Endothelial cell of umbilical vein (primary cell): Measurements from ENCODE around the gene C21orf58. TPM values are rescaled to one million over a fixed set of nuclear protein-coding genes. Genes with fewer than 3 reads are reported as not detected.

Experiments used
- BruUV-seq: library from RNA; stranded (reverse); fragments of 400-500 nt; replicated peaks from 2 replicates; lab custom pipeline; 2021; lab: Mats Ljungman, UMichigan
- CTCF ChIA-PET: fragments of 300-600, 350-600 bp; sonication (Branson Sonifier 250); formaldehyde crosslinking; loops from one replicate; lab custom pipeline; 2021; ENCODE audit warnings: antibody characterized with exemption, inconsistent platforms; lab: Charles Lee
- POLR2A ChIA-PET: fragments of 300-600, 350-600 bp; sonication (Branson Sonifier 250); formaldehyde crosslinking; loops from one replicate; lab custom pipeline; 2021; ENCODE audit warnings: antibody characterized with exemption, inconsistent platforms; lab: Charles Lee
- DNase-seq: peaks from one replicate; pipeline ENCODE4 v3.0.0-alpha.2; 2011; ENCODE audit warnings: low read depth, low spot score
- FAIRE-seq: peaks from 2 replicates; lab custom pipeline; 2011; peaks lifted over from hg19 to GRCh38; lab: Jason Lieb, UNC
- H2AFZ ChIP-seq: 2 replicates; pipeline ENCODE4 v1.6.0; 2012; ENCODE audit warnings: low read depth, low read length, control low read depth, inconsistent platforms
- H3K27ac ChIP-seq: 2 replicates; pipeline ENCODE4 v1.5.1; 2011; ENCODE audit warnings: low read depth, mild to moderate bottlenecking, control low read depth, low read length, moderate library complexity; ENCODE audit not compliant: insufficient read depth
- H3K27me3 ChIP-seq, 2 experiments: 2 replicates each; pipeline versions ENCODE4 v1.6.0 to v1.6.1; 2011; ENCODE audit warnings: low read length in 2 of 2, mixed read lengths in 1 of 2; ENCODE audit not compliant: control insufficient read depth in 2 of 2, insufficient read depth in 2 of 2
- H3K36me3 ChIP-seq, 2 experiments: 2 replicates in 1 of 2; 3 replicates in 1 of 2; pipeline ENCODE4 v1.5.1; 2011; ENCODE audit warnings: low read length in 2 of 2, mild to moderate bottlenecking in 1 of 2, moderate library complexity in 1 of 2; ENCODE audit not compliant: control insufficient read depth in 2 of 2, insufficient read depth in 2 of 2; ENCODE audit errors: extremely low read depth in 1 of 2
- H3K4me1 ChIP-seq: 3 replicates; pipeline ENCODE4 v1.5.1; 2011; ENCODE audit warnings: mild to moderate bottlenecking, low read length; ENCODE audit not compliant: control insufficient read depth, insufficient read depth; ENCODE audit errors: extremely low read depth
- H3K4me2 ChIP-seq: 2 replicates; pipeline ENCODE4 v1.6.1; 2011; ENCODE audit warnings: low read length, control low read depth, mixed read lengths; ENCODE audit not compliant: insufficient read depth
- H3K4me3 ChIP-seq, 3 experiments: fragments of 200-600 bp in 1 of 3; sonication (generic), shearing (Covaris generic) in 1 of 3; replicated peaks in 1 of 3; 2 replicates each; pipeline ENCODE4 v1.5.1; 2011 to 2016; ENCODE audit warnings: control low read depth in 3 of 3, low read length in 3 of 3, mild to moderate bottlenecking in 2 of 3, inconsistent platforms in 1 of 3, low read depth in 1 of 3, moderate library complexity in 1 of 3; ENCODE audit not compliant: insufficient read depth in 1 of 3
- H3K79me2 ChIP-seq: 2 replicates; pipeline ENCODE4 v1.6.0; 2012; ENCODE audit warnings: low read length, inconsistent platforms; ENCODE audit not compliant: control insufficient read depth, insufficient read depth
- H3K9ac ChIP-seq: replicated peaks from 2 replicates; pipeline ENCODE3; 2011; ENCODE audit warnings: low read length, control low read depth; ENCODE audit not compliant: insufficient read depth; ENCODE audit errors: extremely low read depth
- H3K9me1 ChIP-seq: replicated peaks from 3 replicates; pipeline ENCODE4 v1.6.0; 2011; ENCODE audit warnings: mild to moderate bottlenecking, low read length; ENCODE audit not compliant: control insufficient read depth, insufficient read depth; ENCODE audit errors: extremely low read depth
- H3K9me3 ChIP-seq: replicated peaks from 2 replicates; pipeline ENCODE4 v1.5.1; 2012; ENCODE audit warnings: low read length, inconsistent platforms; ENCODE audit not compliant: control insufficient read depth, insufficient read depth
- H4K20me1 ChIP-seq: replicated peaks from 2 replicates; pipeline ENCODE3; 2011; ENCODE audit warnings: mild to moderate bottlenecking, low read length; ENCODE audit not compliant: control insufficient read depth, insufficient read depth; ENCODE audit errors: extremely low read depth
- FOS ChIP-seq: IDR thresholded peaks from 2 replicates; pipeline ENCODE4 v1.6.1; 2011; ENCODE audit warnings: mild to moderate bottlenecking, low read length, moderate library complexity, borderline replicate concordance; ENCODE audit not compliant: insufficient read depth
- GATA2 ChIP-seq: IDR thresholded peaks from 2 replicates; pipeline ENCODE4 v1.7.0; 2011; ENCODE audit warnings: low read depth, mild to moderate bottlenecking, moderate library complexity, mixed read lengths, low read length; ENCODE audit not compliant: insufficient read length, insufficient read depth
- MYC ChIP-seq: IDR thresholded peaks from one replicate; pipeline ENCODE4 v1.6.1; 2011; ENCODE audit warnings: mild to moderate bottlenecking, low read depth, low read length
- POLR2A ChIP-seq: IDR thresholded peaks from 2 replicates; pipeline ENCODE4 v1.6.1; 2012; ENCODE audit warnings: low read depth, mild to moderate bottlenecking, control low read depth, low read length
- POLR2AphosphoS5 ChIP-seq: IDR thresholded peaks from 2 replicates; pipeline ENCODE4 v1.6.1; 2012; ENCODE audit warnings: low read depth, mild to moderate bottlenecking, control low read depth, low read length, moderate library complexity; ENCODE audit not compliant: insufficient read depth
- dilution Hi-C: fragments of 300-500 bp; cut with MboI; formaldehyde crosslinking; loops from one replicate; pipeline ENCODE4 v1.15.0; 2019; ENCODE audit warnings: low sequenced_read_pairs; ENCODE audit not compliant: extremely low pct_ligation_motif_present
- intact Hi-C: fragments of 100-400 bp; cut with micrococcal nuclease; formaldehyde crosslinking; loops from one replicate; pipeline ENCODE4 v1.10.0; 2022
- polyA plus RNA-seq, 4 experiments: library from polyadenylated mRNA; depleted of rRNA in 3 of 4; stranded (reverse) in 3 of 4; unstranded in 1 of 4; fragments of >200 nt; gene quantifications; 2 replicates each; pipeline versions ENCODE4 v1.2.1 to v1.2.3, GENCODE V29; 2011 to 2012; ENCODE audit warnings: missing spikeins in 1 of 4
- total RNA-seq: library from RNA; stranded (reverse); gene quantifications from 2 replicates; pipeline ENCODE4 v1.2.3, GENCODE V29; 2021
- TF ChIP-seq, protein P1 (sequence below): IDR thresholded peaks from 2 replicates; pipeline ENCODE4 v1.6.1; 2011; ENCODE audit not compliant: insufficient read depth, insufficient read length
- TF ChIP-seq, protein P2 (sequence below), 2 donors: IDR thresholded peaks; 1 replicate in 1 of 2; 2 replicates in 1 of 2; pipeline ENCODE4 v1.5.1; 2011; ENCODE audit warnings: low read length in 2 of 2, mild to moderate bottlenecking in 2 of 2, moderate library complexity in 2 of 2, control low read depth in 1 of 2, inconsistent platforms in 1 of 2, low read depth in 1 of 2; ENCODE audit not compliant: insufficient read depth in 1 of 2; ENCODE audit errors: extremely low read depth in 1 of 2

The C21orf58 gene
- total and polyA plus RNA-seq, 2 donors (not counting 3 experiments of a cell fraction or from before 2014, with no cell fraction given), result 6.0 to 24.3 TPM

DNA sequence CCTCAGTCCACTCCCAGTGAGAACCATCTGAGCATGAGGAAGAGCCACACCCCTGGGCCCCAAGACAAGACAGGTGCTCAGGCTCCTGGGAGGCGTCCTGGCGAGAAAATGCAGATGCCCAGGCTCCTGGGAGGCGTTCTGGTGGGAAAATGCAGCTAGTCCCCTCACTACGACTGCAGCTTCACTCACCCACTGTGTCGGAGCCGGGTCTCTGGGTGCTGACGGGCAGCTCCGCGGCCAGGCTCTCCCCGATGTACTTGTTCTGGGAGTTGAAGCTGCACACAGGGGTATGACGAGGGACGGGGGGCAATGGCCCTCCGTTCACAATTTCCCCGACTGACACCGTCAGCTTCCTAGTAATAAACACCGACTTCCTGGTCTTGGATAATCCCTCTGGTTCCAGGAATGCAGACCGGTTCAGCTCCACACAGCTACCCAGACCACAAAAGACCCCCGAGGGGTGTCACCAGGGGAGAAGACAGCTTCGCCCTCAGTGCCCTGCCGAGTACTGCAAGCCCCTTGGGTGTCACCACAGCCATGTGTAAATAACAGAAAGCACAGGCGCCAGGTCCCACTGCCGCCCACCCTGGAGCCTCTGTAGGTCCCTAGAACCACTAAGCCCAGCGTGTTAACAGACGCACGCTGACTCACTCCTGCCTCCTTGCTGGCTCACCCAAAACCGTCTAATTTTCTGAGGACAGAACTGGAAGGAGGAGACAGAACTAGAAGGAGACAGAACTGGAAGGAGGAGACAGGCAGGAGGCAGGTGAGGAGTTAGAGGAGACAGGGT, 57.7 kb downstream of the C21orf58 start:
- Histone ChIP-seq H3K9ac (no peak overlapping the region), H3K9me1 (no peaks in the 10 kb centered on the region), H4K20me1 (no peaks in the 10 kb centered on the region), H2AFZ (no peak overlapping the region), H3K36me3 (peaks cover 26 to 51% of the 10 kb centered on the region in 2 experiments), H3K4me1 (no peaks in the 10 kb centered on the region), H3K4me2 (no peak overlapping the region), H3K4me3 (no peak overlapping the region), H3K27me3 (no peaks in the 10 kb centered on the region), H3K9me3 (no peaks in the 10 kb centered on the region), H3K79me2 (no peaks in the 10 kb centered on the region), H3K27ac (no peak overlapping the region)
- dilution Hi-C loops, result no loop called here
- DNase-seq, result no peak
- no TSS peak for BruUV-seq
- no peak for FAIRE-seq
- POLR2A ChIA-PET, result no interaction called here
- TF ChIP-seq, protein P1, sequence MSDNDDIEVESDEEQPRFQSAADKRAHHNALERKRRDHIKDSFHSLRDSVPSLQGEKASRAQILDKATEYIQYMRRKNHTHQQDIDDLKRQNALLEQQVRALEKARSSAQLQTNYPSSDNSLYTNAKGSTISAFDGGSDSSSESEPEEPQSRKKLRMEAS, result no peak
- TF ChIP-seq MYC (no peak), POLR2A (no peak), POLR2AphosphoS5 (no peak), GATA2 (no peak)
- intact Hi-C loops, result no loop called here
- CTCF ChIA-PET, result no interaction called here

GRCh38 chr21:46264690-46265144, 59.0 kb downstream of the C21orf58 start:
- FAIRE-seq (no peak), DNase-seq (no peak)
- Histone ChIP-seq H3K9me1 (no peaks in the 10 kb centered on the region), H4K20me1 (no peaks in the 10 kb centered on the region), H3K36me3 (peaks cover 27 to 55% of the 10 kb centered on the region in 2 experiments), H3K4me3 (no peak overlapping the region), H3K79me2 (no peaks in the 10 kb centered on the region), H3K27me3 (no peaks in the 10 kb centered on the region), H3K27ac (no peak overlapping the region), H3K9me3 (no peaks in the 10 kb centered on the region), H3K4me1 (no peaks in the 10 kb centered on the region), H3K4me2 (no peak overlapping the region), H2AFZ (no peak overlapping the region), H3K9ac (no peak overlapping the region)
- dilution Hi-C loops, result no loop called here
- intact Hi-C loops, result no loop called here
- no TSS peak for BruUV-seq
- ChIA-PET CTCF (no interaction called here), POLR2A (no interaction called here)
- no peak for TF ChIP-seq GATA2
- no peak for TF ChIP-seq FOS
- TF ChIP-seq, protein P1, result no peak
- TF ChIP-seq POLR2A, result no peak
- TF ChIP-seq, protein P2, sequence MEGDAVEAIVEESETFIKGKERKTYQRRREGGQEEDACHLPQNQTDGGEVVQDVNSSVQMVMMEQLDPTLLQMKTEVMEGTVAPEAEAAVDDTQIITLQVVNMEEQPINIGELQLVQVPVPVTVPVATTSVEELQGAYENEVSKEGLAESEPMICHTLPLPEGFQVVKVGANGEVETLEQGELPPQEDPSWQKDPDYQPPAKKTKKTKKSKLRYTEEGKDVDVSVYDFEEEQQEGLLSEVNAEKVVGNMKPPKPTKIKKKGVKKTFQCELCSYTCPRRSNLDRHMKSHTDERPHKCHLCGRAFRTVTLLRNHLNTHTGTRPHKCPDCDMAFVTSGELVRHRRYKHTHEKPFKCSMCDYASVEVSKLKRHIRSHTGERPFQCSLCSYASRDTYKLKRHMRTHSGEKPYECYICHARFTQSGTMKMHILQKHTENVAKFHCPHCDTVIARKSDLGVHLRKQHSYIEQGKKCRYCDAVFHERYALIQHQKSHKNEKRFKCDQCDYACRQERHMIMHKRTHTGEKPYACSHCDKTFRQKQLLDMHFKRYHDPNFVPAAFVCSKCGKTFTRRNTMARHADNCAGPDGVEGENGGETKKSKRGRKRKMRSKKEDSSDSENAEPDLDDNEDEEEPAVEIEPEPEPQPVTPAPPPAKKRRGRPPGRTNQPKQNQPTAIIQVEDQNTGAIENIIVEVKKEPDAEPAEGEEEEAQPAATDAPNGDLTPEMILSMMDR (IDR thresholded peaks at IDR 0.05; ENCODE audit: extremely low read depth in 1 of 2, insufficient read depth in 1 of 2, low read depth in 1 of 2, low read length in 2 of 2), result no peak
- TF ChIP-seq POLR2AphosphoS5, result no peak
- TF ChIP-seq MYC, result no peak
